GM03348 (cell line): ENCODE measurements around the gene SLC26A9.
"Not testable (repeated sequence)": the region's sequence is repeated elsewhere in the genome, so short reads cannot be mapped to it uniquely, and the experiment has no call there.

Source experiments
- DNase-seq: peaks from one replicate; pipeline ENCODE4 v3.0.0; 2012; ENCODE audit warnings: low spot score

The SLC26A9 gene

DNA sequence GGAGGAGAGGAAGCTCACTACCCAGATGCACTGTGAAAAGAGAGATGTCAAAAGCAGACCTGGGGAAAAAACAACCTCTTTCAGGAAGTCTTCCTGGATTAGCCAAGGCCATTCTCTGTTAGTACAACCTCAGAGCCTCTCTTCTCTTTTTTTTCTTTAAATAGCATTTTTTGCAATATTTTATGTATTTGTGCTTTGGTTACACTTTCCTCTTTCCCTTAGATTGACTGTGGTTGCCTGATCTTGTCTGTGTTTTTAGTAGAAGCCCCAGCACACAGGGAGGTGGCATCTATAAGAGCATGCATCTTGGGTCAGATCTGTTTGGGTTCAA, 18.8 kb downstream of the SLC26A9 start:
- DNase-seq: no peak

- no peak for DNase-seq
Measured at GRCh38 chr1:205923651-205924459, 19.4 kb downstream of the SLC26A9 start.

- no peak for DNase-seq
Measured at GRCh38 chr1:205922806-205923205, 20.4 kb downstream of the SLC26A9 start.

DNA sequence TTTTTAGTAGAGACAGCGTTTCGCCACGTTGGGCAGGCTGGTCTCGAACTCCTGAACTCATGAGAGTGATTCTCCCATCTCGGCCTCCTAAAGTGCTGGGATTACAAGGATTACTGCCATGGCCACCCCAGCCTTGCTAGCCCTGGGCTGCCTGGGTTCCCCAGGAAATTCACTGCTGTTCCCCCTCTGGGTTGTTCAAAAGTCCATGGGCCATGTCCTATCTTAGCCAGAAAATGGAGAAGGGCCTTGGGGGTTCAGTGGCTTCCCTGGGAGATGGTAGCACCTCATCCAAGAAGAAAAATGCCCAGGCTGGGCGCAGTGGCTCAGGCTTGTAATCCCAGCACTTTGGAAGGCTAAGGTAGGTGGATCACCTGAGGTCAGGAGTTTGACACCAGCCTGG, 20.9 kb downstream of the SLC26A9 start:
- DNase-seq: no peak

DNA sequence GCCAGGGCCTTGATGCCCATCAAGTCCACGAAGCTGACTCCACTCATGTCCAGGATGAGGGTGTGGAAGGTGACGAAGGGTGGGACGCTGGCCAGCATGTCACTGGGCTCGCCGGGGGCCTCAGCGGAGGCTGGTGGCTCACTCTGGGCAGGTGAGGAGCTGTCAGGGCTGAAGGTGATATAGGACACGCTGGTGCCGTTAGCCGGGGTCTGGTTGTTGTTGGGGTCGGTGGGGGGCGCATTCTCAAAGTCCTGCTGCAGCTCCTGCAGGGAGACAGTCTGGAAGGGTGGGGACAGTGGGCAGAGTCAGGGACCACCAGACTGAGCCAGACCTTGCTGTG, 21.7 kb downstream of the SLC26A9 start:
- DNase-seq: no peak

DNA sequence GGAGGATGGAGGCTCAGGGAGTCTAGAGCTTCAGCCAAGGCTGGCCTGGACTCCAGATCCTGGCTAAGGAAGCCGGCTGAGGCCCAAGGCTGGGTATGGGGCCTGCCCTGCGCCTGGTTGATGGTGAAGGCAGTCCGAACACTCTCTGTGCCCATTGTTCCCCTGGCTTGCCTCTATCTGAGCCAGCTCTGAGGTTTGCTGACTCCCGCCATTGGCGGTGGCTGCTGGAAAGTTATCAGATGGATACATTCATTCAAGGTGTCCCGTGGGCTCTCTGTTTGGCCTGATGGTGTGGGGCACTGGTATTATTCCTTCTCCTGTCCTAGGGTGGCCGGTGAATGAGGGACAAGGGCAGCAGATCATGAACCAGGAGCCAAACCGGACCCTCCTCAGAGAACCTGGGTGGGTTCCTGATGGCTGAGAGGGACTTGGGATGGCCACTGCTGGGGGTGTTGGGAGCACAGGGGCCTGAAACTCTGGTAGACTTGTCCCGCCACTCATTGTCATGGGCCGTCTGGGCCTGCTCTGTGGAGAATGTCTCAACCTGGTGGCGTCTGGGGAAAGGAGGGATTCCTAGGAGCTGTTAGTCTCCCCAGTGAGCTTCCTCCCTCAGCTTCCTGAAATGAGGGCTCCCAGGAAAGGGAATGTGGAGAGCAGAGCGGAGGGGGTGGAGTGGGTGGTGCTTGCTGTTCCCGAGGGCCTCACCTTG, 22.2 kb downstream of the SLC26A9 start:
- no peak for DNase-seq

DNA sequence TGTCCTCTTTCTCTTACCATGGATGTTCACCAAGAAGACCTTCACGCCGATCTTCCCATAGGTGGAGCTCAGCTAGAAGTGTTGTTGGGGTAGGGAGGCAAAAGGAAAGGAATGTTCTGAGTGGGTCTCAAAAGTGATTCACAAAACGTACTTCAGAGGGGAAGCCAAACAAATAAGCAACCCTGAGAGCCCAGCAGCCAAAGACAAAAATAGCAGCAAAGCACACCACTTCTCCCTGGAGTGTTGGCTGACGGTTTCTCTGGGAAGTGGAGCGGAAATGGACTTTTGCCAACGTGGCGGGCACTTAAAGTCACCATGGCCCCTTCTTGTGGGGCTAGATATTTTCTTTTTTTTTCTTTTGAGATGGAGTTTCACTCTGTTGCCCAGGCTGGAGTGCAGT, 23.1 kb downstream of the SLC26A9 start:
- no peak for DNase-seq

DNA sequence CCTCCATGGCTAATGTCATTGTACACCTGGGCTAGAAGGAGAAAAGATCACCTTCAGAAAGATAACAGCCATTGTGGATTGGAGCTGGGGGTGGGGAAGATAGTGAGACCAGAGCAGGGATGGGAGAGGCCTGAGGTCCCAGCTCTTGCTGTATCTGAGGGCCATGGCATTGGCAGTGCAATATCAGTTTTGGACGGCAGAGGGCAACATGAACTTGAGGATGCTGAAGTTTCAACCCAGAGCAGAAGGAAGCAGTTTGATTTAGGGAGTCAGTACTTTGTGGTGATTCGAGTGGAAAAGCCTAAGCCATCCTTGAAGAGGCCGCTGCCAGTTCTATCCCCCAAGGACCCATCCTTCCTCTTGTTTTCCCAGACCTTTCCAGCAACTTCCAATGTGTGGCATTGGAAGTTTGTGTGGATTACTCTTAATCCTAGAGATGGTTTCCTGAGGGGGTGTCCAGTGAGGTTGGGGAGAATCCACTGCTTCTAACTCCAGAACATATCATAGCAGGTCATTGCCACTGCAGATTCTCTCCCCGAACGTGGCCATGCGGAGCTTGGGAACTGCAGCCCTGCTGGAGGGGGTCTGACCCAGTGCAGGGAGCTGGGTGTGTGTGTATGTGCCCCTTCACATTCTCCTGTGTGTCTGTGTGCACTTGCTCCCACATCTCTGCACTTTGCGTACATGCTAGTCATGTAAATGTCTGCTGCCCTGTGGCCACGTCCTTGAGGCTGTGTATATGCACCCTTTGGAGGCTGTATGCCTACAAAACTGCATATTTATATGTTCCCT, 24.1 kb downstream of the SLC26A9 start:
- peak; percentile 87 for DNase-seq

GRCh38 chr1:205917466-205918238, 25.6 kb downstream of the SLC26A9 start:
- no peak for DNase-seq

DNA sequence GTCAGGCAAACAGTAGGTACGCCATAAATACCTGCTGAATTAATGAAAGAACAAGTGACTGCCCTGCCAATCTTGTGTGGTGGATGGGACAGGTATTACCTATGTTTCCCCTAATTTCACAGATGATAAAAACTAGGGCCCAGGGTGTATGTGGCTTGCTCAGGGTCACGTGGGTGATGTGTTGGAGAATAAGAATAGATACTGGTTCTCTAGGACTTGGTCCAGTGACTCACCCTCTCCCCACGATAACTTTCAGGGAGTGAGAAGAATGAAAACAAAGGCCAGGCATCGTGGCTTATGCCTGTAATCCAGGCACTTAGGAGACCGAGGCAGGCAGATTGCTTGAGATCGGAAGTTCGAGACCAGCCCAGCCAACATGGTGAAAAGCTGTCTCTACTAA, 26.7 kb downstream of the SLC26A9 start:
- DNase-seq: peak; percentile 39

- no peak for DNase-seq
Measured at GRCh38 chr1:205915354-205915990, 27.8 kb downstream of the SLC26A9 start.

- DNase-seq: no peak
Measured at GRCh38 chr1:205914730-205915129, 28.5 kb downstream of the SLC26A9 start.

GRCh38 chr1:205914155-205914507, 29.1 kb downstream of the SLC26A9 start:
- no peak for DNase-seq

- peak; percentile 37 for DNase-seq
Measured at GRCh38 chr1:205913451-205914154, 29.7 kb downstream of the SLC26A9 start.

DNA sequence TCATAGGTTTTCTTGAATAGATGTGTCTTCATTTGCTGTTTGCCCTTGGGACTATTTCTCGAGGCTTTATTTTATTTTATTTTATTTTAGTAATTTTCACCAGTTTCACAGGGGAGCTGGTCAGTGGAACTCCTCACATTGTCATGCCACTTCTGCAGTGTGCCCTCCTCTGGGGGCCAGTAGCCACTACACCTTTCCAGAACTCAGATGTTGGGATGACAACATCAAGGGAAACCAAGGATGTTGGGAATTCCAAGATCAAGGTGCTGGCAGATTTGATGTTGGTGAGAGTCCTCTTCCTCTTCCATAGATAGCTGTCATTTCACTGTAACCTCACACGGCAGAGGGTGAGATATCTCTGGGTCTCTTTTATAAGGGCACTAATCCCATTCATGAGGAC, 35.5 kb downstream of the SLC26A9 start:
- peak; percentile 51 for DNase-seq

DNA sequence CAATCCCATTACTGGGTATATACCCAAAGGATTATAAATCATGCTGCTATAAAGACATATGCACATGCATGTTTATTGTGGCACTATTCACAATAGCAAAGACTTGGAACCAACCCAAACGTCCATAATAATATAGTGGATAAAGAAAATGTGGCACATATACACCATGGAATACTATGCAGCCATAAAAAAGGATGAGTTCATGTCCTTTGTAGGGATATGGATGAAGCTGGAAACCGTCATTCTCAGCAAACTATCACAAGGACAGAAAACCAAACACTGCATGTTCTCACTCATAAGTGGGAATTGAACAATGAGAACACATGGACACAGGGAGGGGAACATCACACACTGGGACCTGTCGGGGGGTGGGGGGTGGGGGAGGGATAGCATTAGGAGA, 38.2 kb downstream of the SLC26A9 start:
- not testable (repeated sequence) for DNase-seq

- DNase-seq: no peak
Measured at GRCh38 chr1:205896351-205896750, 46.9 kb downstream of the SLC26A9 start.

DNA sequence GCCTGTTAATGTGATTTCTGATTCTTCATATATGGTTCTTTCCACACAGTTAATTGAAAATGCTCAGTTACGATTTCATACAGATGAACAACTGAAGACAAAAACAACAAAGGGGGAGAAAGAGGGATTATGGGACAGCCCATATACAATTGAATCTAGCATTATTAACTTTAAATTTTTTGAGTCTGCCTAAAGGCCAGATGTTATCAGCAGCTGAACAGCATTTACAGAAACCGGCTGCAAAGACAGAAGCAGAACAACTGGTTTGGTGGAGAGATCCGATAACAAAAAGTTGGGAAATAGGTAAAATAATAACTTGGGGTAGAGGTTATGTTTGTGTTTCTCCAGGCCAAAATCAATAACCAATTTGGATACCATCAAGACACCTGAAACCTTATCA, 49.1 kb downstream of the SLC26A9 start:
- not testable (repeated sequence) for DNase-seq

GRCh38 chr1:205892175-205892574, 51.1 kb downstream of the SLC26A9 start:
- not testable (repeated sequence) for DNase-seq

DNA sequence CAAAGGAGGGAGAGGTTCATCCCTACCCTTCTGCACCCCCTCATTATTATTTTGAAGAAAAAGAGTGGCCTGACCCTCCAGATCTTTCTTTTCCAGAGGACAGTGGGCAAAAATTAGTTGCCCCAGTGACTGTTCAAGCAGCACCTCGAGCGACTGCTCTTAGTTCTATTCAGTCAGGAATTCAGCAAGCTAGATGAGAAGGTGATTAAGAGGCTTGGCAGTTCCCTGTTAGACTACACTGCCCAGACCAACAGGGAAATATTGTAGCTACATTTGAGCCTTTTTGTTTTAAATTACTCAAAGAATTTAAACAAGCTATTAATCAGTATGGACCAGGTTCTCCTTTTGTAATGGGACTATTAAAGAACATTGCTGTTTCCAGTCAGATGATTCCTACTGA, 51.8 kb downstream of the SLC26A9 start:
- DNase-seq: peak; percentile 21

- not testable (repeated sequence) for DNase-seq
Measured at GRCh38 chr1:205890631-205891030, 52.6 kb downstream of the SLC26A9 start.
